A673 (cell line): ENCODE results near the gene SIGLEC7. TPM values are rescaled to one million over a fixed set of nuclear protein-coding genes. Genes with fewer than 3 reads are reported as not detected.

Experiments used
- BruUV-seq: library from RNA; stranded (reverse); fragments of 400-500 nt; replicated peaks from 2 replicates; lab custom pipeline; 2021; lab: Mats Ljungman, UMichigan
- CTCF ChIA-PET: fragments of 300-600 bp; sonication (Branson Sonifier 250); formaldehyde crosslinking; loops from one replicate; lab custom pipeline; 2022; ENCODE audit warnings: antibody characterized with exemption; lab: Charles Lee
- POLR2A ChIA-PET: fragments of 300-600 bp; sonication (Branson Sonifier 250); formaldehyde crosslinking; loops from one replicate; lab custom pipeline; 2022; ENCODE audit warnings: antibody characterized with exemption; ENCODE audit not compliant: low non-redundant PET; lab: Charles Lee
- DNase-seq: peaks from one replicate; pipeline ENCODE4 v3.0.0-alpha.2; 2015; ENCODE audit warnings: low spot score
- H3K27ac ChIP-seq: fragments of 200-600 bp; sonication (generic); 2 replicates; pipeline ENCODE4 v1.5.1; 2016; ENCODE audit warnings: mixed run types, low read depth, mild to moderate bottlenecking, mixed read lengths, antibody characterized with exemption, low read length; ENCODE audit not compliant: poor library complexity, severe bottlenecking
- H3K27me3 ChIP-seq: fragments of 200-600 bp; sonication (generic); replicated peaks from 2 replicates; pipeline ENCODE4 v1.6.1; 2017; ENCODE audit warnings: mixed run types, low read depth, mild to moderate bottlenecking, mixed read lengths, antibody characterized with exemption, low read length; ENCODE audit not compliant: insufficient read depth, poor library complexity
- H3K36me3 ChIP-seq: fragments of 200-600 bp; sonication (generic); 2 replicates; pipeline ENCODE4 v1.6.1; 2016; ENCODE audit warnings: mixed run types, mild to moderate bottlenecking, mixed read lengths, antibody characterized with exemption, low read length; ENCODE audit not compliant: insufficient read depth, poor library complexity, severe bottlenecking
- H3K4me1 ChIP-seq: fragments of 200-600 bp; sonication (generic); 2 replicates; pipeline ENCODE4 v1.6.1; 2017; ENCODE audit warnings: mixed run types, mild to moderate bottlenecking, mixed read lengths, antibody characterized with exemption, low read length; ENCODE audit not compliant: insufficient read depth, poor library complexity, severe bottlenecking
- H3K4me3 ChIP-seq: fragments of 200-600 bp; sonication (generic); 2 replicates; pipeline ENCODE4 v1.5.1; 2016; ENCODE audit warnings: low read depth, mixed run types, mild to moderate bottlenecking, mixed read lengths, low read length; ENCODE audit not compliant: poor library complexity, severe bottlenecking
- H3K9me3 ChIP-seq: fragments of 200-600 bp; sonication (generic); 2 replicates; pipeline ENCODE4 v1.6.1; 2016; ENCODE audit warnings: mixed run types, low read depth, mild to moderate bottlenecking, mixed read lengths, antibody characterized with exemption, low read length; ENCODE audit not compliant: poor library complexity, severe bottlenecking
- CTCF ChIP-seq: fragments of 300-800, 200-600 bp; sonication (generic); conservative IDR thresholded peaks from 2 replicates; pipeline ENCODE4 v1.5.1; 2017; ENCODE audit warnings: low read depth, mild to moderate bottlenecking, antibody characterized with exemption, low read length, moderate library complexity, mixed read lengths
- EZH2 ChIP-seq: fragments of 200-600 bp; sonication (generic); IDR thresholded peaks from 2 replicates; pipeline ENCODE4 v1.6.1; 2017; ENCODE audit warnings: borderline replicate concordance, low read depth, mild to moderate bottlenecking, mixed read lengths, antibody characterized with exemption, low read length; ENCODE audit not compliant: poor library complexity, severe bottlenecking
- intact Hi-C: fragments of 100-400 bp; cut with micrococcal nuclease; formaldehyde crosslinking; loops from one replicate; pipeline ENCODE4 v1.10.0; 2022; ENCODE audit not compliant: unreplicated experiment
- total RNA-seq: library from RNA; stranded (reverse); gene quantifications from 2 replicates; pipeline ENCODE4 v1.2.3, GENCODE V29; 2021

The SIGLEC7 gene
- total RNA-seq, 1 experiment from 2014 or later, result not detected

- intact Hi-C loops, result no loop called here
- BruUV-seq, result no TSS peak
- CTCF ChIA-PET, result no interaction called here
These were observed 43.7 kb downstream of the SIGLEC7 start for GRCh38 chr19:51185868-51186215.

GRCh38 chr19:51186323-51186722 is 44.2 kb downstream of the SIGLEC7 start:
- Histone ChIP-seq H3K27me3 (peaks cover 4% of the 10 kb centered on the region), H3K4me1 (no peaks in the 10 kb centered on the region), H3K36me3 (no peaks in the 10 kb centered on the region), H3K27ac (no peak overlapping the region), H3K4me3 (no peak overlapping the region), H3K9me3 (no peaks in the 10 kb centered on the region)
- ChIA-PET CTCF (no interaction called here), POLR2A (no interaction called here)
- no peak for DNase-seq
- intact Hi-C loops, result no loop called here
- BruUV-seq, result no TSS peak
- no peak for TF ChIP-seq EZH2
- TF ChIP-seq CTCF, result no peak

More at GRCh38 chr19:51185868-51186215, 43.7 kb downstream of the SIGLEC7 start:
- Histone ChIP-seq H3K9me3 (no peaks in the 10 kb centered on the region), H3K27ac (no peak overlapping the region), H3K4me3 (no peak overlapping the region), H3K27me3 (peaks cover 4% of the 10 kb centered on the region), H3K4me1 (no peaks in the 10 kb centered on the region), H3K36me3 (no peaks in the 10 kb centered on the region)
- no peak for TF ChIP-seq EZH2
- TF ChIP-seq CTCF, result no peak
- POLR2A ChIA-PET, result no interaction called here
- no peak for DNase-seq

GRCh38 chr19:51187395-51188226 is 45.5 kb downstream of the SIGLEC7 start:
- Histone ChIP-seq H3K4me1 (no peaks in the 10 kb centered on the region), H3K27ac (no peak overlapping the region), H3K27me3 (peaks cover 4% of the 10 kb centered on the region), H3K9me3 (no peaks in the 10 kb centered on the region), H3K4me3 (no peak overlapping the region), H3K36me3 (no peaks in the 10 kb centered on the region)
- intact Hi-C loops, result no loop called here
- CTCF ChIA-PET, result no interaction called here
- BruUV-seq, result no TSS peak
- TF ChIP-seq EZH2 (no peak), CTCF (no peak)
- DNase-seq, result no peak
- POLR2A ChIA-PET, result no interaction called here
